A549 (cell line): ENCODE measurements around the gene SGSM1. TPM values are rescaled to one million over a fixed set of nuclear protein-coding genes. Genes with fewer than 3 reads are reported as not detected.

ENCODE experiments used
- ATAC-seq, 2 experiments: fragments of 200-7000 bp in 1 of 2; fragments of >200 bp in 1 of 2; cut with Nextera tagmentation in 1 of 2; cut with Tn5 transposase in 1 of 2; 3 replicates each; pipeline versions ENCODE4 v1.8.0 to v1.9.1; 2018 to 2020; ENCODE audit warnings: mild to moderate bottlenecking in 1 of 2, moderate library complexity in 1 of 2
- CTCF ChIA-PET: fragments of 300-600 bp; sonication (Branson Sonifier 250); formaldehyde crosslinking; extraction: SDS; loops from one replicate; lab custom pipeline; 2021; ENCODE audit warnings: antibody characterized with exemption, inconsistent platforms; lab: Yijun Ruan, JAX
- POLR2A ChIA-PET: fragments of 350-600 bp; formaldehyde crosslinking; extraction: SDS; loops from one replicate; lab custom pipeline; 2021; ENCODE audit warnings: antibody characterized with exemption, inconsistent platforms; lab: Yijun Ruan, JAX
- DNase-seq, 2 experiments: peaks; one replicate each; pipeline versions ENCODE4 v3.0.0 to v3.0.0-alpha.2; 2011 to 2016; ENCODE audit warnings: low read depth in 1 of 2, low spot score in 1 of 2
- FAIRE-seq: peaks from 2 replicates; lab custom pipeline; 2011; peaks lifted over from hg19 to GRCh38; lab: Jason Lieb, UNC
- H3K27ac ChIP-seq, 2 experiments: fragments of >200 bp; sonication (Bioruptor Twin); formaldehyde crosslinking; 3 replicates each; pipeline ENCODE4 v1.5.1; 2016 to 2017
- H3K4me1 ChIP-seq: fragments of >200 bp; sonication (Bioruptor Twin); formaldehyde crosslinking; 3 replicates; pipeline ENCODE4 v1.6.1; 2016
- H3K4me2 ChIP-seq: fragments of >200 bp; sonication (Bioruptor Twin); formaldehyde crosslinking; 3 replicates; pipeline ENCODE4 v1.6.1; 2016
- H3K4me3 ChIP-seq: fragments of >200 bp; sonication (Bioruptor Twin); formaldehyde crosslinking; 3 replicates; pipeline ENCODE4 v1.5.1; 2016
- H3K9me3 ChIP-seq: fragments of >200 bp; sonication (Bioruptor Twin); formaldehyde crosslinking; 3 replicates; pipeline ENCODE4 v1.6.1; 2016
- BCL3 ChIP-seq: fragments of >200 bp; sonication (Bioruptor Twin); formaldehyde crosslinking; IDR thresholded peaks from 3 replicates; pipeline ENCODE4 v1.6.1; 2016
- BHLHE40 ChIP-seq: IDR thresholded peaks from 2 replicates; pipeline ENCODE4 v1.6.1; 2012; ENCODE audit warnings: low read depth, low read length, inconsistent platforms
- CBX2 ChIP-seq: fragments of 200-600 bp; sonication (generic); IDR thresholded peaks from 2 replicates; pipeline ENCODE4 v1.6.1; 2016; ENCODE audit warnings: low read depth, mild to moderate bottlenecking, borderline replicate concordance
- CBX8 ChIP-seq: fragments of 200-600 bp; sonication (generic); IDR thresholded peaks from 2 replicates; pipeline ENCODE4 v1.6.1; 2016
- CHD2 ChIP-seq: fragments of 150-350 bp; IDR thresholded peaks from 2 replicates; pipeline ENCODE4 v1.6.1; 2014; ENCODE audit warnings: low read length; ENCODE audit not compliant: partially characterized antibody
- CHD4 ChIP-seq: fragments of 200-600 bp; sonication (generic); IDR thresholded peaks from 2 replicates; pipeline ENCODE4 v1.6.1; 2016; ENCODE audit warnings: antibody characterized with exemption, mild to moderate bottlenecking, borderline replicate concordance
- FOSB ChIP-seq: fragments of 250-450 bp; sonication (Bioruptor Pico); IDR thresholded peaks from 2 replicates; pipeline ENCODE4 v1.5.0; 2020; ENCODE audit warnings: mild to moderate bottlenecking, moderate library complexity
- FOXS1 ChIP-seq: fragments of 250-450 bp; sonication (Bioruptor Pico); IDR thresholded peaks from 2 replicates; pipeline ENCODE4 v1.5.0; 2020; ENCODE audit warnings: mild to moderate bottlenecking, moderate library complexity
- GATA3 ChIP-seq: IDR thresholded peaks from 2 replicates; pipeline ENCODE4 v1.6.1; 2012; ENCODE audit warnings: borderline replicate concordance
- HDAC2 ChIP-seq: fragments of 200-600 bp; sonication (generic); IDR thresholded peaks from 2 replicates; pipeline ENCODE4 v1.6.1; 2016
- HES2 ChIP-seq: fragments of >200 bp; sonication (Bioruptor Twin); formaldehyde crosslinking; IDR thresholded peaks from 2 replicates; pipeline ENCODE4 v1.6.1; 2016
- HOXB13 ChIP-seq: fragments of 250-450 bp; sonication (Bioruptor Pico); IDR thresholded peaks from 2 replicates; pipeline ENCODE4 v1.5.0; 2020; ENCODE audit warnings: low read depth, mild to moderate bottlenecking, moderate library complexity
- MAFK ChIP-seq: fragments of 450-650 bp; IDR thresholded peaks from 2 replicates; pipeline ENCODE4 v1.6.1; 2014; ENCODE audit not compliant: partially characterized antibody
- PHF8 ChIP-seq: fragments of 200-600 bp; sonication (generic); IDR thresholded peaks from 2 replicates; pipeline ENCODE4 v1.6.1; 2016; ENCODE audit warnings: low read depth, mild to moderate bottlenecking, antibody characterized with exemption, moderate library complexity, borderline replicate concordance
- POLR2A ChIP-seq: IDR thresholded peaks from 2 replicates; pipeline ENCODE4 v1.6.1; 2012; ENCODE audit warnings: mild to moderate bottlenecking, low read length
- REST ChIP-seq: fragments of 200-600 bp; sonication (generic); IDR thresholded peaks from 2 replicates; pipeline ENCODE4 v1.6.1; 2016; ENCODE audit warnings: antibody characterized with exemption, mild to moderate bottlenecking, moderate library complexity
- SMC3 ChIP-seq: fragments of >200 bp; sonication (Bioruptor Twin); formaldehyde crosslinking; IDR thresholded peaks from 3 replicates; pipeline ENCODE4 v1.6.1; 2018; ENCODE audit warnings: inconsistent platforms
- TP53 ChIP-seq: fragments of 250-450 bp; sonication (Bioruptor Pico); IDR thresholded peaks from 2 replicates; pipeline ENCODE4 v1.5.0; 2021; ENCODE audit warnings: mild to moderate bottlenecking, moderate library complexity
- ZC3H11A ChIP-seq: fragments of 450-650 bp; IDR thresholded peaks from 2 replicates; pipeline ENCODE4 v1.6.1; 2014; ENCODE audit warnings: antibody characterized with exemption, mild to moderate bottlenecking
- ZSCAN20 ChIP-seq: fragments of 250-450 bp; sonication (Bioruptor Pico); IDR thresholded peaks from 2 replicates; pipeline ENCODE4 v1.8.0; 2022; ENCODE audit warnings: mild to moderate bottlenecking, moderate library complexity
- WGBS: methylation state at CpG from one replicate; pipeline ENCODE4 v1.1.6; 2017; ENCODE audit errors: missing lambda C conversion rate; 5-methylcytosine and 5-hydroxymethylcytosine counted together
- polyA plus RNA-seq, 4 experiments: library from polyadenylated mRNA; depleted of rRNA in 3 of 4; stranded (reverse); fragments of >200 nt; fragmentation: RNase III in 1 of 4; extraction: RNeasy Plus Mini Kit Qiagen cat#74134 plus additional on column Dnase treatment in 1 of 4; gene quantifications; 2 replicates in 3 of 4; 3 replicates in 1 of 4; pipeline ENCODE4 v1.2.3, GENCODE V29; 2011 to 2017

Gene SGSM1
- polyA plus RNA-seq, 2 of the 4 experiments (the other 2 are of a cell fraction) = 0.50 to 1.4 TPM

GRCh38 chr22:24975125-24975640, 169.2 kb downstream of the SGSM1 start:
- H3K4me2 ChIP-seq = no peak overlapping the region

GRCh38 chr22:24975813-24976341, 169.9 kb downstream of the SGSM1 start:
- 61% methylated on average over 7 of the region's 11 CpGs for WGBS
- ATAC-seq (no peak; a peak in 2 of 6 replicates), FAIRE-seq (no peak), DNase-seq (no peak)
- no peak overlapping the region for H3K4me3 ChIP-seq
- ChIA-PET POLR2A (no interaction called here), CTCF (interaction anchor here (0.6 kb wide), 1 partner anchor 362 kb away, joined by 4 read pairs; no protein-coding TSS in a partner anchor)
- no peak overlapping the region for H3K4me2 ChIP-seq
- peak overlapping the region in 1 of 2 experiments; percentile 39; a peak in 2 of 6 replicates for H3K27ac ChIP-seq
- TF ChIP-seq PHF8 (no peak), HOXB13 (CRISPR knock-in tag) (no peak), MAFK (no peak), CHD4 (no peak), CBX2 (no peak), TP53 (CRISPR knock-in tag) (no peak), BHLHE40 (no peak), ZC3H11A (no peak), FOXS1 (CRISPR knock-in tag) (no peak), BCL3 (no peak), REST (no peak), ZSCAN20 (no peak), FOSB (CRISPR knock-in tag) (no peak), POLR2A (no peak), CBX8 (no peak), GATA3 (no peak), HES2 (no peak), SMC3 (no peak), HDAC2 (no peak)
- no peaks in the 10 kb centered on the region for H3K9me3 ChIP-seq
- peaks cover 14% of the 10 kb centered on the region; the same call in 1 of the 3 replicates for H3K4me1 ChIP-seq

More at GRCh38 chr22:24975125-24975640, 169.2 kb downstream of the SGSM1 start:
- H3K27ac ChIP-seq = no peak overlapping the region
- H3K9me3 ChIP-seq = no peaks in the 10 kb centered on the region
- no peak overlapping the region for H3K4me3 ChIP-seq
- POLR2A ChIA-PET = no interaction called here
- H3K4me1 ChIP-seq = peaks cover 16% of the 10 kb centered on the region; the same call in 2 of the 3 replicates
- ATAC-seq (no peak), FAIRE-seq (no peak), DNase-seq (no peak)
- WGBS = 89% methylated on average over 5 of the region's 5 CpGs
- TF ChIP-seq HDAC2 = no peak
- no peak for TF ChIP-seq CHD2
- no peak for TF ChIP-seq CBX2
- CTCF ChIA-PET = interaction anchor here (0.6 to 1.4 kb wide), 2 partner anchors 16 to 361 kb away, joined by 3 to 4 read pairs; no protein-coding TSS in a partner anchor
